ENCODE results near the gene SLC9A8. TPM values are rescaled to one million over a fixed set of nuclear protein-coding genes. Genes with fewer than 3 reads are reported as not detected.

Gene SLC9A8
- total and polyA plus RNA-seq, 2 of the 8 experiments (the other 6 are each of a cell fraction or from before 2014, with no cell fraction given): 3.2 to 6.2 TPM

GRCh38 chr20:49929142-49929494, 116.5 kb downstream of the SLC9A8 start:
- H3K56ac ChIP-seq (replicated peaks; ENCODE audit: insufficient read length, low read depth, low read length): no peak overlapping the region
- no peaks in the 10 kb centered on the region for H3K4me1 ChIP-seq (replicated peaks in 1 of 4; ENCODE audit: control insufficient read depth in 3 of 4, insufficient read depth in 4 of 4, low read length in 3 of 4)
- no peak overlapping the region for H4K5ac ChIP-seq (ENCODE audit: insufficient read length, low read depth, low read length)
- no peak overlapping the region for H3K4me3 ChIP-seq (ENCODE audit: extremely low read depth in 1 of 4, insufficient read depth in 2 of 4, low read depth in 3 of 4, low read length in 4 of 4)
- no peak overlapping the region for H3K4ac ChIP-seq (replicated peaks; ENCODE audit: insufficient read length, low read depth, low read length)
- H3K36me3 ChIP-seq (ENCODE audit: control insufficient read depth in 2 of 4, insufficient read depth in 4 of 4, low read length in 3 of 4): no peaks in the 10 kb centered on the region
- no peaks in the 10 kb centered on the region for H3K79me2 ChIP-seq (ENCODE audit: control insufficient read depth in 1 of 2, insufficient read depth in 2 of 2, low read length in 2 of 2)
- H2BK120ac ChIP-seq (replicated peaks; ENCODE audit: low read depth, low read length): no peak overlapping the region
- H3K9ac ChIP-seq (replicated peaks in 1 of 4; ENCODE audit: extremely low read depth in 1 of 4, low read depth in 3 of 4, low read length in 3 of 4): no peak overlapping the region
- no peak overlapping the region for H2BK20ac ChIP-seq (ENCODE audit: low read length)
- H3K23ac ChIP-seq (ENCODE audit: insufficient read length): no peak overlapping the region
- no peak overlapping the region for H3K14ac ChIP-seq (ENCODE audit: insufficient read length)
- no peak overlapping the region for H2BK12ac ChIP-seq (ENCODE audit: low read depth, low read length)
- no peak overlapping the region for H2AFZ ChIP-seq (ENCODE audit: low read length)
- no peaks in the 10 kb centered on the region for H3K23me2 ChIP-seq (ENCODE audit: low read depth, low read length)
- ChIA-PET CTCF (ENCODE audit: partially characterized antibody) (interaction anchor here (1.2 to 2.4 kb wide), 3 partner anchors 15 to 18 kb away, joined by 3 to 8 read pairs (median 7); no protein-coding TSS in a partner anchor), POLR2A (ENCODE audit: partially characterized antibody) (interaction anchor here (0.7 kb wide), 1 partner anchor 638 kb away, joined by 3 read pairs; no protein-coding TSS in a partner anchor)
- DNase-seq (ENCODE audit: low read depth in 1 of 2, low spot score in 2 of 2) (no peak), FAIRE-seq (no peak)
- no peak overlapping the region for H2AK5ac ChIP-seq (ENCODE audit: low read depth, low read length)
- TF ChIP-seq KDM1A (IDR thresholded peaks at IDR 0.05; ENCODE audit: borderline replicate concordance, low read length): 0 out of 2 replicates have a peak, but pooled peaks have one; percentile 15
- TF ChIP-seq, protein P1, sequence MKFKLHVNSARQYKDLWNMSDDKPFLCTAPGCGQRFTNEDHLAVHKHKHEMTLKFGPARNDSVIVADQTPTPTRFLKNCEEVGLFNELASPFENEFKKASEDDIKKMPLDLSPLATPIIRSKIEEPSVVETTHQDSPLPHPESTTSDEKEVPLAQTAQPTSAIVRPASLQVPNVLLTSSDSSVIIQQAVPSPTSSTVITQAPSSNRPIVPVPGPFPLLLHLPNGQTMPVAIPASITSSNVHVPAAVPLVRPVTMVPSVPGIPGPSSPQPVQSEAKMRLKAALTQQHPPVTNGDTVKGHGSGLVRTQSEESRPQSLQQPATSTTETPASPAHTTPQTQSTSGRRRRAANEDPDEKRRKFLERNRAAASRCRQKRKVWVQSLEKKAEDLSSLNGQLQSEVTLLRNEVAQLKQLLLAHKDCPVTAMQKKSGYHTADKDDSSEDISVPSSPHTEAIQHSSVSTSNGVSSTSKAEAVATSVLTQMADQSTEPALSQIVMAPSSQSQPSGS (IDR thresholded peaks at IDR 0.05; ENCODE audit: low read length): no peak
- no peak overlapping the region for H3K18ac ChIP-seq (ENCODE audit: extremely low read depth, low read length)
- no peak overlapping the region for H2BK15ac ChIP-seq (ENCODE audit: low read length)
- WGBS, 2 experiments (ENCODE audit: extremely low coverage in 1 of 2, insufficient coverage in 1 of 2, insufficient read length in 1 of 2, insufficient replicate concordance in 2 of 2, low coverage in 1 of 2, low lambda C conversion rate in 2 of 2, missing lambda C conversion rate in 1 of 2): 38% methylated on average over 4 of the region's 4 CpGs; no CpG with 5 or more reads in 1 of the 2 experiments
- no peak overlapping the region for H4K8ac ChIP-seq (ENCODE audit: extremely low read depth, insufficient read depth, low read length)
- no peak overlapping the region for H3K4me2 ChIP-seq (ENCODE audit: insufficient read depth in 1 of 2, low read depth in 2 of 2, low read length in 2 of 2)
- H3K27ac ChIP-seq (ENCODE audit: low read depth, low read length): no peak overlapping the region
- H4K91ac ChIP-seq (replicated peaks; ENCODE audit: insufficient read length, low read length): no peak overlapping the region
- no peaks in the 10 kb centered on the region for H4K20me1 ChIP-seq (replicated peaks in 1 of 2; ENCODE audit: control insufficient read depth in 1 of 2, insufficient read depth in 2 of 2, low read length in 2 of 2)
- H3K79me1 ChIP-seq (ENCODE audit: low read depth, low read length): no peaks in the 10 kb centered on the region
- H3K27me3 ChIP-seq (replicated peaks in 1 of 4; ENCODE audit: control insufficient read depth in 3 of 4, extremely low read depth in 1 of 4, insufficient read depth in 3 of 4, low read length in 3 of 4): no peaks in the 10 kb centered on the region
- no peak overlapping the region for H2BK5ac ChIP-seq (ENCODE audit: low read depth, low read length)
- H3K9me3 ChIP-seq (ENCODE audit: insufficient read depth in 2 of 2, low read depth in 1 of 2, low read length in 1 of 2): no peaks in the 10 kb centered on the region

Measured in H1 (cell line).